Fibroblast of peridontal ligament (primary cell): ENCODE results near the gene TNFRSF25.

Experiments
- DNase-seq: peaks from one replicate; pipeline ENCODE4 v3.0.0-alpha.2; 2010; ENCODE audit errors: extremely low read depth

The TNFRSF25 gene

DNA sequence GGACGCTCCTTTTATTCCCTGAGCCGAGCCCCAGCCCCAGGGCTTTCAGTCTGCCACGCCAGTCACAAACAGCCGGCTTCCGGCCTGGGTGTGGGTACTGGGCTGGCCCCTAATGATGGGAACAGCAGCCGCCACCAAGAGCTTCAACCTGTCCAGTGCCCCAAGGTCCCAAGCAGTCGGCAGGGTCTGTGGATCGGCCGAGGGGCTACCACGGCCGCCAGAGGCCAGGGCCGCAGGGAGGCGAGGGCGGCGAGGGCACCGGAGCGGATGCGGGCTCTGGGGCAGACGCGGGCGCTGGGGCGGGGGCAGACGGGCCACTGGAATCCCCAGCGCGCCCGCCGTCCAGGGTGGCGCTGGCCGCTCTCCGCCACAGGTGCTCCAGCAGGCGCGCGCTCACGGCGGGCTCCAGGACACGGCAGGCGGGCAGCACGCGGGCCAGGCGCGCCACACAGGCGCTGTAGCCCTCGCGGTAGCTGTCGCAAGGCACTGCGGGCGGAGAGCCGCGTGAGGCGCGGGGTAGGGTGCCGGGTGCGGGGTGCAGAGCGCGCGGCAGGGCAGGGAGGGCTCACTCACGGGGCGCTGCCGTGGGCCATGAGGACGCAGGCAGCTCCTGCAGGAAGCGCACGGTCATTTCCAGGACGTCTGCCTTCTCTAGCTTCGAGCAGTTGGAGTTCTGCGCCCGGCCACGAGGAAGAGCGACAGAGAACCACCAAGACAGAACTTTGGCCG, 47.1 kb downstream of the TNFRSF25 start:
- DNase-seq = no peak

DNA sequence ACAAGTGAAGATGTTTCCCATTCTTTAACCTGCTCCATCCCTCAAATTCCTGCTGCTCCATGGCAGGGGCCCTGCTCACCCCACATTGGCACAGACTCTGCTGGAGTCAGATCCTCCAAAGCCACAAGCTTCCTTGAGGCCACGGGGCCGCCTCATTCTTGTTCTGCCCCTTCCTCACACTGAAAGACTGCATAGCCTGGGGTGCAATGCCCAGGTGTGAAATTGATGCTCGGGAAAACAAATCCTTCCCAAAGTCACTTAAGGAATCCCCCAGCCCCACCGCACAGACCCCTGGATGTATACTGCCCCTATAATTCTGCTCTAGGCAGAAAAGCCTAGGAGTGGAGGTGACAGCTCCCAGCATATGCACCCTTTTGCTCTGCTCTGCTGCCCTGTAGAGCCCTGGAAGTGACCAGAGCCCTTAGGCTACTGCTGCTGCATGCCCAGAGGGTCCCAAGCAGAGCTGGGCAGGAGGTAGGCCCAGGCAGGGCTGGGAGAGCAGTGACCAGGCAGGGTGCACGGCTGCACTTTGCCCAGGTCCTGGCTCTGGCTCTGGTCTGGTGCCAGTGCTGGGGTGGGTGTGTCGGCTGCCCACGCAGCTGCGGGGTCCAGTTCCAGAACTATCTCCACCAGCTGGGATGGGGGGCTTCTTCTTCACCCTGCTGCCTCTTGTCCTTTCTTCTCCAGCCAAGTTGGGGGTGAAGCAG, 47.9 kb downstream of the TNFRSF25 start:
- no peak for DNase-seq

DNA sequence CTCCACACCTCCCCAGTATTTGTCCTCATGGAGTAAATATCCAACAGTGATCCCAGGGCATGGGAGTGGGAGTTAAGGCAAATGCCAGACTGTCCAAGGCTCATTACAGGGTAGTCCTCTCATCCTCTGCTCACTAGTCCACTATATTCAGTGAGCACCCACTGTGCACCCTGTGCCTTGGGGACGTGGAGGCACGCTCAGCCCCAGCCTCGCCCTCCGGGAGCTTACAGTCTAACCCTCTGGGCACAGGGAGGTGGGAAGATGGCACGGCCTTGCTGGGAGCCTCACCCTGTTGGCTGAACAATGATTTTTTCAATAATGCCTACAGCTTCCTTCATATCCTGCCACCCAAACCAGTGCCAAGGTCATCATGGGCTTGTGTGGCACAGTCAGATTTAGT, 49.1 kb downstream of the TNFRSF25 start:
- DNase-seq = no peak

DNA sequence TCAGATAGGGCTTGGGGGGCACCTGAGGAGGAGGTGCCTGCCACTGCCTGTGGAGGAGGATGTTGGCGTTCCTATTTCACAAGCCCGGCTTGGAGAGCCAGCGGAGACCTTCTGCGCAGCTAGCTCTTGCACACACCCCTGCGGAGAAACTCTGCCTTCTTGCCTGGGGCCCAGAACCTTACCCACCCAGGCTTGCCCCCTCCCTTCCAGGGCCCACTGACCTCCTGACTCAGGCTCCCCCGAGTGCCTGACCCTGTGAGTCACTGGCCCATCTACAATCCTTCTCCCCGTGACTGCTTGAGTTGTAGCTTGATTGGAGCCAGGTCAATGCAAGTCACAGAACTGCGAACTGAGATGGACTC, 49.7 kb downstream of the TNFRSF25 start:
- no peak for DNase-seq

DNA sequence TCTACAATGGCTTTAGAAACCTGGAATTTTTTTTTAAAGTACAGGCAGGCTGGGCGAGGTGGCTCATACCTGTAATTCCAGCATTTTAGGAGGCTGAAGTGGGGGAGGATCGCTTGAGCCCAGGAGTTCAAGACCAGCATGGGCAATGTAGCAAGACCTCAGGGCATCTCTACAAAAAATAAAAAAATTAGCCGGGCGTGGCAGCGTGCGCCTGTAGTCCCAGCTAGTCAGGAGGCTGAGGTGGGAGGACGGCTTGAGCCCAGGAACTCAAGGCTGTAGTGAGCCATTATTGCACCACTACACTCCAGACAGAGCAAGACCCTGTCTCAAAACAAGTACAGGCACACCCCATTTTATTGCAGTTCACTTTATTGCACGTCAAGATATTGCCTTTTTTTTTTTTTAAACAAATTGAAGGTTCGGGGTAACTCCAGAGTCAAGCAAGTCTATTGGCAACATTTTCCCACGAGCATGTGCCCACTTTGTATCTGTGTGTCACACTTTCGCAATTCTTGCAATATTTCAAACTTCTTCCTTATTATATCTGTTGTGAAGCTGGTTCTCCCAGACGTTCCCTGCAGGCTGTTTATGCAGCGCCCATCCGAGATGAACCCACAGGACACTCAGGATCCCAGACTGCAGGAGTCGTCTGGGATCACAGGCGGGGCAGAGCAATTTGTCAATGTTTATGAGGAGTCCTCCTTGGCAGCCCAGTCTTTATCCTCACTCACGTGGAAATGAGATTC, 50.9 kb downstream of the TNFRSF25 start:
- no peak for DNase-seq

DNA sequence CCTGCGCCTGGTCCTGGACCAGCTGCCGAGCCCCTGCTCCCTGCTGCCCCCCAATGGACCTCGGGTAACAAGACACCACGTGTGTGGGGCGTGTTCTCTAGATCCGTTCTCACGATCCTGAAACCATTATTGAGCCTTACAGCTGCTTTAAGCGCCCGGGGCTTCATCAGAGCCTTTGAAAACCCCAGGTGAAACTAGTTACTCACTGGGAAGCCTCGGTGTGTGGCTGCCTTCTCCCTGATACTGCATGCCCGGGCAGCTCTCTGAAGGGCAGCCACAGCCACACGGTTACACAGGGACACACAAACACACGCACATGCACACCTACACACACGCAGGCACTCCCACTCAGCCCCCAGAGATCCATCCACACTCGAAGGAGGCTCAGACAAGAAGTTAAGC, 51.5 kb downstream of the TNFRSF25 start:
- peak; percentile 45 for DNase-seq

DNA sequence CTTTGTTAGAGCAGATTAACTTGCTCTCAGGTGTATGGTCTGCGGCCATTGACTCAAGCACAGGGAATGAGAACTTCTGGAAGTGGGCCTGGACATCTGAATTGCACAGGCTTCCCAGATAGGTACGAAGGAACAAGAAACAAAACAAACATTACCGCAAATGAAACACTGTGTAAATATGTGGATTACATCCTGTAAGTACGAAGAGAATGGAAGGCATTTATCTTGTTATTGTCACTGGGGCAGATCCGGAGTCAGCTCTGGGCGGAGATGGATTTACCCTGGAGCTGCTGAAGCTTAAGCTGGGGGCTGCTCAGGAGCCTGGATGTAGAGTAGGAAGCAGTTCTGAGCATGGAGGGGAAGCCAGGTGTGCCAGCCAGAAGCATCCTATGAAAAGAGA, 53.1 kb downstream of the TNFRSF25 start:
- no peak for DNase-seq
